HEK293 (cell line): ENCODE results near the gene CSAD.
A peak's percentile ranks its signal among the peaks of the same experiment; 100 is the strongest.

Experiments
- BCL11A ChIP-seq: fragments of 450-650 bp; formaldehyde crosslinking; IDR thresholded peaks from 2 replicates; pipeline ENCODE4 v1.5.1; 2016; ENCODE audit warnings: low read depth, missing biosample characterization, missing genetic modification characterization
- FEZF1 ChIP-seq: fragments of 450-650 bp; formaldehyde crosslinking; IDR thresholded peaks from 2 replicates; pipeline ENCODE4 v1.5.1; 2016; ENCODE audit warnings: missing biosample characterization, missing genetic modification characterization
- OSR2 ChIP-seq: fragments of 450-650 bp; formaldehyde crosslinking; IDR thresholded peaks from 2 replicates; pipeline ENCODE4 v1.5.1; 2016; ENCODE audit warnings: missing biosample characterization, missing genetic modification characterization
- TCF7L2 ChIP-seq: IDR thresholded peaks from 2 replicates; pipeline ENCODE4 v1.6.1; 2011; ENCODE audit warnings: low read depth, mild to moderate bottlenecking, inconsistent platforms, low read length, moderate library complexity, borderline replicate concordance
- TRIM28 ChIP-seq: IDR thresholded peaks from 2 replicates; pipeline ENCODE4 v1.6.1; 2011; ENCODE audit warnings: low read length, control low read depth, borderline replicate concordance
- ZNF10 ChIP-seq: fragments of 450-650 bp; formaldehyde crosslinking; IDR thresholded peaks from 2 replicates; pipeline ENCODE4 v1.5.1; 2017; ENCODE audit warnings: missing biosample characterization, missing genetic modification characterization
- ZNF311 ChIP-seq: fragments of 450-650 bp; formaldehyde crosslinking; IDR thresholded peaks from 2 replicates; pipeline ENCODE4 v1.5.1; 2017; ENCODE audit warnings: missing biosample characterization, missing genetic modification characterization, borderline replicate concordance
- ZNF366 ChIP-seq: fragments of 450-650 bp; formaldehyde crosslinking; conservative IDR thresholded peaks from 2 replicates; pipeline ENCODE4 v1.5.1; 2016; ENCODE audit warnings: missing biosample characterization, missing genetic modification characterization
- ZNF473 ChIP-seq: fragments of 450-650 bp; formaldehyde crosslinking; IDR thresholded peaks from 2 replicates; pipeline ENCODE4 v1.5.1; 2017; ENCODE audit warnings: missing biosample characterization, missing genetic modification characterization
- ZNF555 ChIP-seq: fragments of 450-650 bp; formaldehyde crosslinking; conservative IDR thresholded peaks from 2 replicates; pipeline ENCODE4 v1.5.1; 2017; ENCODE audit warnings: missing biosample characterization, mild to moderate bottlenecking, missing genetic modification characterization, inconsistent platforms
- ZNF560 ChIP-seq: fragments of 450-650 bp; formaldehyde crosslinking; IDR thresholded peaks from 2 replicates; pipeline ENCODE4 v1.5.1; 2017; ENCODE audit warnings: missing biosample characterization, missing genetic modification characterization, borderline replicate concordance
- ZNF561 ChIP-seq: fragments of 450-650 bp; IDR thresholded peaks from 2 replicates; pipeline ENCODE4 v1.5.1; 2018; ENCODE audit warnings: missing biosample characterization, missing genetic modification characterization, borderline replicate concordance
- ZNF596 ChIP-seq: fragments of 450-650 bp; IDR thresholded peaks from 2 replicates; pipeline ENCODE4 v1.5.0; 2018; ENCODE audit warnings: missing biosample characterization, mild to moderate bottlenecking, missing genetic modification characterization, moderate library complexity
- ZNF621 ChIP-seq: fragments of 450-650 bp; formaldehyde crosslinking; IDR thresholded peaks from 2 replicates; pipeline ENCODE4 v1.5.1; 2017; ENCODE audit warnings: missing biosample characterization, missing genetic modification characterization
- ZNF626 ChIP-seq: fragments of 450-650 bp; sonication (Bioruptor Pico); formaldehyde crosslinking; IDR thresholded peaks from 2 replicates; pipeline ENCODE4 v1.5.1; 2018; ENCODE audit warnings: missing biosample characterization, missing genetic modification characterization, inconsistent platforms
- ZNF664 ChIP-seq: fragments of 450-650 bp; formaldehyde crosslinking; IDR thresholded peaks from 2 replicates; pipeline ENCODE4 v1.5.1; 2016; ENCODE audit warnings: missing biosample characterization, missing genetic modification characterization
- ZNF747 ChIP-seq: fragments of 450-650 bp; formaldehyde crosslinking; IDR thresholded peaks from 2 replicates; pipeline ENCODE4 v1.5.1; 2016; ENCODE audit warnings: missing biosample characterization, missing genetic modification characterization
- ZNF785 ChIP-seq: fragments of 450-650 bp; formaldehyde crosslinking; IDR thresholded peaks from 2 replicates; pipeline ENCODE4 v1.5.1; 2016; ENCODE audit warnings: missing biosample characterization, missing genetic modification characterization
- ZSCAN16 ChIP-seq: fragments of 450-650 bp; formaldehyde crosslinking; IDR thresholded peaks from 2 replicates; pipeline ENCODE4 v1.5.1; 2016; ENCODE audit warnings: missing biosample characterization, missing genetic modification characterization
- TF ChIP-seq, protein P1 (sequence below): fragments of 450-650 bp; formaldehyde crosslinking; conservative IDR thresholded peaks from 2 replicates; pipeline ENCODE4 v1.5.1; 2016; ENCODE audit warnings: low read depth, missing biosample characterization, missing genetic modification characterization
- TF ChIP-seq, protein P2 (sequence below): fragments of 450-650 bp; formaldehyde crosslinking; IDR thresholded peaks from 2 replicates; pipeline ENCODE4 v1.5.1; 2016; ENCODE audit warnings: missing biosample characterization, missing genetic modification characterization
- TF ChIP-seq, protein P3 (sequence below): fragments of 450-650 bp; formaldehyde crosslinking; IDR thresholded peaks from 2 replicates; pipeline ENCODE4 v1.5.1; 2016; ENCODE audit warnings: missing biosample characterization, missing genetic modification characterization
- TF ChIP-seq, protein P4 (sequence below): fragments of 450-650 bp; formaldehyde crosslinking; IDR thresholded peaks from 2 replicates; pipeline ENCODE4 v1.5.1; 2017; ENCODE audit warnings: missing biosample characterization, missing genetic modification characterization
- TF ChIP-seq, protein P5 (sequence below): IDR thresholded peaks from 2 replicates; pipeline ENCODE4 v1.6.1; 2011; ENCODE audit warnings: mild to moderate bottlenecking, low read depth, low read length, borderline replicate concordance
- TF ChIP-seq, protein P6 (sequence below): fragments of 450-650 bp; formaldehyde crosslinking; IDR thresholded peaks from 2 replicates; pipeline ENCODE4 v1.5.1; 2017; ENCODE audit warnings: missing biosample characterization, missing genetic modification characterization

CSAD gene

DNA sequence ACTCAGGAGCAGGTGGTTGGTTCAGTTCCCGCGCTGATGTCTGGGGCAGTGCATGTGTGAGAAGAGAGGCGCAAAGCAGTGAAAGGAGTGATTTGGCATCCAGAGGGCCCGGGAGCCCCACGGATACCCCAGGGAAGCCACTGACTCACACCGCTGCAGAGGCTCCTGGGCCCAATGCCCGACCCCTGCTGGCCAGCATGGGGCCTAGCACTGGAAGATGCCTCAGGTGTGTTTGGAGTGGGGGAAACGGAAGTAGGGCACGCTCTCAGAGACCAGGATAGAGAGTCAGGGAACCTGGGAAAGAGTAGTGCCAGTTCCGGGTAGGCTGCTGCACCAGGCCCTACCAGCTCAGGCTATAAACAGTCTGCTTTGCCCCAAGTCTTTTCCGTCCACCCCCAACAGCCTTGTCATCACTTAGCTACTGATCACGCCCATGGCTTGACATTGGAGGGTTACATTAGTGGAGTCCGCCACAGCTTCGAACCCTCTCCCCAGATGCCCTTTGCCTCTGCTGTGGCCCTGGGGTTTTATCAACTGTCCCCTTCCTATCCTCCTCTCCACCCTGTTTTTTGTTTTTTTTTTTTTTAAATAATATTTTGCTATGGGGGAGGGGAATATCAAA is 9.5 kb upstream of the CSAD start (continued):
- TF ChIP-seq, protein P1, sequence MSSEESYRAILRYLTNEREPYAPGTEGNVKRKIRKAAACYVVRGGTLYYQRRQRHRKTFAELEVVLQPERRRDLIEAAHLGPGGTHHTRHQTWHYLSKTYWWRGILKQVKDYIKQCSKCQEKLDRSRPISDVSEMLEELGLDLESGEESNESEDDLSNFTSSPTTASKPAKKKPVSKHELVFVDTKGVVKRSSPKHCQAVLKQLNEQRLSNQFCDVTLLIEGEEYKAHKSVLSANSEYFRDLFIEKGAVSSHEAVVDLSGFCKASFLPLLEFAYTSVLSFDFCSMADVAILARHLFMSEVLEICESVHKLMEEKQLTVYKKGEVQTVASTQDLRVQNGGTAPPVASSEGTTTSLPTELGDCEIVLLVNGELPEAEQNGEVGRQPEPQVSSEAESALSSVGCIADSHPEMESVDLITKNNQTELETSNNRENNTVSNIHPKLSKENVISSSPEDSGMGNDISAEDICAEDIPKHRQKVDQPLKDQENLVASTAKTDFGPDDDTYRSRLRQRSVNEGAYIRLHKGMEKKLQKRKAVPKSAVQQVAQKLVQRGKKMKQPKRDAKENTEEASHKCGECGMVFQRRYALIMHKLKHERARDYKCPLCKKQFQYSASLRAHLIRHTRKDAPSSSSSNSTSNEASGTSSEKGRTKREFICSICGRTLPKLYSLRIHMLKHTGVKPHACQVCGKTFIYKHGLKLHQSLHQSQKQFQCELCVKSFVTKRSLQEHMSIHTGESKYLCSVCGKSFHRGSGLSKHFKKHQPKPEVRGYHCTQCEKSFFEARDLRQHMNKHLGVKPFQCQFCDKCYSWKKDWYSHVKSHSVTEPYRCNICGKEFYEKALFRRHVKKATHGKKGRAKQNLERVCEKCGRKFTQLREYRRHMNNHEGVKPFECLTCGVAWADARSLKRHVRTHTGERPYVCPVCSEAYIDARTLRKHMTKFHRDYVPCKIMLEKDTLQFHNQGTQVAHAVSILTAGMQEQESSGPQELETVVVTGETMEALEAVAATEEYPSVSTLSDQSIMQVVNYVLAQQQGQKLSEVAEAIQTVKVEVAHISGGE (tag by site-specific recombination) = no peak
- no peak for TF ChIP-seq ZNF785 (tag by site-specific recombination)
- no peak for TF ChIP-seq ZNF626 (tag by site-specific recombination)
- 0 out of 2 replicates have a peak, but pooled peaks have one; percentile 25 for TF ChIP-seq ZNF366 (tag by site-specific recombination)
- no peak for TF ChIP-seq ZSCAN16 (tag by site-specific recombination)
- TF ChIP-seq, protein P2, sequence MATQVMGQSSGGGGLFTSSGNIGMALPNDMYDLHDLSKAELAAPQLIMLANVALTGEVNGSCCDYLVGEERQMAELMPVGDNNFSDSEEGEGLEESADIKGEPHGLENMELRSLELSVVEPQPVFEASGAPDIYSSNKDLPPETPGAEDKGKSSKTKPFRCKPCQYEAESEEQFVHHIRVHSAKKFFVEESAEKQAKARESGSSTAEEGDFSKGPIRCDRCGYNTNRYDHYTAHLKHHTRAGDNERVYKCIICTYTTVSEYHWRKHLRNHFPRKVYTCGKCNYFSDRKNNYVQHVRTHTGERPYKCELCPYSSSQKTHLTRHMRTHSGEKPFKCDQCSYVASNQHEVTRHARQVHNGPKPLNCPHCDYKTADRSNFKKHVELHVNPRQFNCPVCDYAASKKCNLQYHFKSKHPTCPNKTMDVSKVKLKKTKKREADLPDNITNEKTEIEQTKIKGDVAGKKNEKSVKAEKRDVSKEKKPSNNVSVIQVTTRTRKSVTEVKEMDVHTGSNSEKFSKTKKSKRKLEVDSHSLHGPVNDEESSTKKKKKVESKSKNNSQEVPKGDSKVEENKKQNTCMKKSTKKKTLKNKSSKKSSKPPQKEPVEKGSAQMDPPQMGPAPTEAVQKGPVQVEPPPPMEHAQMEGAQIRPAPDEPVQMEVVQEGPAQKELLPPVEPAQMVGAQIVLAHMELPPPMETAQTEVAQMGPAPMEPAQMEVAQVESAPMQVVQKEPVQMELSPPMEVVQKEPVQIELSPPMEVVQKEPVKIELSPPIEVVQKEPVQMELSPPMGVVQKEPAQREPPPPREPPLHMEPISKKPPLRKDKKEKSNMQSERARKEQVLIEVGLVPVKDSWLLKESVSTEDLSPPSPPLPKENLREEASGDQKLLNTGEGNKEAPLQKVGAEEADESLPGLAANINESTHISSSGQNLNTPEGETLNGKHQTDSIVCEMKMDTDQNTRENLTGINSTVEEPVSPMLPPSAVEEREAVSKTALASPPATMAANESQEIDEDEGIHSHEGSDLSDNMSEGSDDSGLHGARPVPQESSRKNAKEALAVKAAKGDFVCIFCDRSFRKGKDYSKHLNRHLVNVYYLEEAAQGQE (tag by site-specific recombination) = no peak
- TF ChIP-seq, protein P3, sequence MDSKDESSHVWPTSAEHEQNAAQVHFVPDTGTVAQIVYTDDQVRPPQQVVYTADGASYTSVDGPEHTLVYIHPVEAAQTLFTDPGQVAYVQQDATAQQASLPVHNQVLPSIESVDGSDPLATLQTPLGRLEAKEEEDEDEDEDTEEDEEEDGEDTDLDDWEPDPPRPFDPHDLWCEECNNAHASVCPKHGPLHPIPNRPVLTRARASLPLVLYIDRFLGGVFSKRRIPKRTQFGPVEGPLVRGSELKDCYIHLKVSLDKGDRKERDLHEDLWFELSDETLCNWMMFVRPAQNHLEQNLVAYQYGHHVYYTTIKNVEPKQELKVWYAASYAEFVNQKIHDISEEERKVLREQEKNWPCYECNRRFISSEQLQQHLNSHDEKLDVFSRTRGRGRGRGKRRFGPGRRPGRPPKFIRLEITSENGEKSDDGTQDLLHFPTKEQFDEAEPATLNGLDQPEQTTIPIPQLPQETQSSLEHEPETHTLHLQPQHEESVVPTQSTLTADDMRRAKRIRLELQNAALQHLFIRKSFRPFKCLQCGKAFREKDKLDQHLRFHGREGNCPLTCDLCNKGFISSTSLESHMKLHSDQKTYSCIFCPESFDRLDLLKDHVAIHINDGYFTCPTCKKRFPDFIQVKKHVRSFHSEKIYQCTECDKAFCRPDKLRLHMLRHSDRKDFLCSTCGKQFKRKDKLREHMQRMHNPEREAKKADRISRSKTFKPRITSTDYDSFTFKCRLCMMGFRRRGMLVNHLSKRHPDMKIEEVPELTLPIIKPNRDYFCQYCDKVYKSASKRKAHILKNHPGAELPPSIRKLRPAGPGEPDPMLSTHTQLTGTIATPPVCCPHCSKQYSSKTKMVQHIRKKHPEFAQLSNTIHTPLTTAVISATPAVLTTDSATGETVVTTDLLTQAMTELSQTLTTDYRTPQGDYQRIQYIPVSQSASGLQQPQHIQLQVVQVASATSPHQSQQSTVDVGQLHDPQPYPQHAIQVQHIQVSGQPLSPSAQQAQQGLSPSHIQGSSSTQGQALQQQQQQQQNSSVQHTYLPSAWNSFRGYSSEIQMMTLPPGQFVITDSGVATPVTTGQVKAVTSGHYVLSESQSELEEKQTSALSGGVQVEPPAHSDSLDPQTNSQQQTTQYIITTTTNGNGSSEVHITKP (tag by site-specific recombination) = no peak
- TF ChIP-seq ZNF555 (tag by site-specific recombination) = no peak
- TF ChIP-seq ZNF473 (tag by site-specific recombination) = no peak
- TF ChIP-seq ZNF621 (tag by site-specific recombination) = no peak
- TF ChIP-seq, protein P4, sequence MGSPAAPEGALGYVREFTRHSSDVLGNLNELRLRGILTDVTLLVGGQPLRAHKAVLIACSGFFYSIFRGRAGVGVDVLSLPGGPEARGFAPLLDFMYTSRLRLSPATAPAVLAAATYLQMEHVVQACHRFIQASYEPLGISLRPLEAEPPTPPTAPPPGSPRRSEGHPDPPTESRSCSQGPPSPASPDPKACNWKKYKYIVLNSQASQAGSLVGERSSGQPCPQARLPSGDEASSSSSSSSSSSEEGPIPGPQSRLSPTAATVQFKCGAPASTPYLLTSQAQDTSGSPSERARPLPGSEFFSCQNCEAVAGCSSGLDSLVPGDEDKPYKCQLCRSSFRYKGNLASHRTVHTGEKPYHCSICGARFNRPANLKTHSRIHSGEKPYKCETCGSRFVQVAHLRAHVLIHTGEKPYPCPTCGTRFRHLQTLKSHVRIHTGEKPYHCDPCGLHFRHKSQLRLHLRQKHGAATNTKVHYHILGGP (tag by site-specific recombination) = no peak
- TF ChIP-seq, protein P5, sequence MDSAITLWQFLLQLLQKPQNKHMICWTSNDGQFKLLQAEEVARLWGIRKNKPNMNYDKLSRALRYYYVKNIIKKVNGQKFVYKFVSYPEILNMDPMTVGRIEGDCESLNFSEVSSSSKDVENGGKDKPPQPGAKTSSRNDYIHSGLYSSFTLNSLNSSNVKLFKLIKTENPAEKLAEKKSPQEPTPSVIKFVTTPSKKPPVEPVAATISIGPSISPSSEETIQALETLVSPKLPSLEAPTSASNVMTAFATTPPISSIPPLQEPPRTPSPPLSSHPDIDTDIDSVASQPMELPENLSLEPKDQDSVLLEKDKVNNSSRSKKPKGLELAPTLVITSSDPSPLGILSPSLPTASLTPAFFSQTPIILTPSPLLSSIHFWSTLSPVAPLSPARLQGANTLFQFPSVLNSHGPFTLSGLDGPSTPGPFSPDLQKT = no peak
- 0 out of 2 replicates have a peak, but pooled peaks have one; percentile 12 for TF ChIP-seq OSR2
- no peak for TF ChIP-seq ZNF596 (tag by site-specific recombination)
- TF ChIP-seq ZNF560 (tag by site-specific recombination) = no peak
- TF ChIP-seq TCF7L2 = no peak
- no peak for TF ChIP-seq ZNF311 (tag by site-specific recombination)
- TF ChIP-seq, protein P6, sequence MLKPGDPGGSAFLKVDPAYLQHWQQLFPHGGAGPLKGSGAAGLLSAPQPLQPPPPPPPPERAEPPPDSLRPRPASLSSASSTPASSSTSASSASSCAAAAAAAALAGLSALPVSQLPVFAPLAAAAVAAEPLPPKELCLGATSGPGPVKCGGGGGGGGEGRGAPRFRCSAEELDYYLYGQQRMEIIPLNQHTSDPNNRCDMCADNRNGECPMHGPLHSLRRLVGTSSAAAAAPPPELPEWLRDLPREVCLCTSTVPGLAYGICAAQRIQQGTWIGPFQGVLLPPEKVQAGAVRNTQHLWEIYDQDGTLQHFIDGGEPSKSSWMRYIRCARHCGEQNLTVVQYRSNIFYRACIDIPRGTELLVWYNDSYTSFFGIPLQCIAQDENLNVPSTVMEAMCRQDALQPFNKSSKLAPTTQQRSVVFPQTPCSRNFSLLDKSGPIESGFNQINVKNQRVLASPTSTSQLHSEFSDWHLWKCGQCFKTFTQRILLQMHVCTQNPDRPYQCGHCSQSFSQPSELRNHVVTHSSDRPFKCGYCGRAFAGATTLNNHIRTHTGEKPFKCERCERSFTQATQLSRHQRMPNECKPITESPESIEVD (tag by site-specific recombination) = no peak
- TF ChIP-seq TRIM28 = no peak
- TF ChIP-seq ZNF10 = no peak
- no peak for TF ChIP-seq BCL11A (tag by site-specific recombination)
- TF ChIP-seq ZNF561 (tag by site-specific recombination) = no peak
- TF ChIP-seq ZNF747 (tag by site-specific recombination) = no peak
- TF ChIP-seq ZNF664 = no peak
- no peak for TF ChIP-seq FEZF1
